ENCODE results near the gene CEP152. TPM values are rescaled to one million over a fixed set of nuclear protein-coding genes. Genes with fewer than 3 reads are reported as not detected.

Gene CEP152
- total and polyA plus RNA-seq, 2 experiments from 2014 or later = 14.6 to 30.5 TPM

DNA sequence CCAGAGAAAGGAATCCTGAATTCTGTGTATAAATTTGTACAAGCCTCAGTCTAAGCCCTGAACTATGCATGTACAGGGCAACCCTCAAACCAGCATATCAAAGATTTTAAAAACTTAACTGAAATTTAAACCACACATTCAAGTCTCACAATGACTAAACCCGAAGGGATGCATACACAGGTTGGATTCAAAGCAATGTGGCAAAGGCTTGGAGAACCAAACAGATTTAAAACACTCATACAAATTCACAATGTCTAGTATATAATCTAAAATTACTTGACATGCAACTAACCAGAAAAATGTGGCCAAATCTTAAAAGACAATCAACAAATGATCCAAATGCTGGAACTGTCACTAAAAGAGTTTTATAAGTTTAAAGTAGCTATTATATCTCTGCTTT, 36.4 kb downstream of the CEP152 start:
- no peak for ATAC-seq
- Histone ChIP-seq H3K4me1 (ENCODE audit: insufficient read depth) (no peaks in the 10 kb centered on the region), H3F3A (replicated peaks; ENCODE audit: low read depth) (no peaks in the 10 kb centered on the region), H3K27me3 (ENCODE audit: insufficient read depth) (no peaks in the 10 kb centered on the region), H3K36me3 (ENCODE audit: insufficient read depth) (0 out of 2 replicates have a peak, but pooled peaks cover under 1% of the 10 kb centered on the region), H3K4me3 (no peak overlapping the region), H2AFZ (no peak overlapping the region), H3K79me2 (replicated peaks; ENCODE audit: insufficient read depth) (no peaks in the 10 kb centered on the region), H3K4me2 (no peak overlapping the region), H3K9me2 (ENCODE audit: insufficient read depth) (no peaks in the 10 kb centered on the region), H3K27ac (ENCODE audit: low read depth) (no peak overlapping the region), H4K20me1 (replicated peaks; ENCODE audit: insufficient read depth) (no peaks in the 10 kb centered on the region)
- Mint-ChIP-seq H3K4me1 (peaks cover 7% of the 10 kb centered on the region; the same call in 2 of the 3 replicates), H3K27ac (no peak overlapping the region), H3K9me3 (no peaks in the 10 kb centered on the region), H3K27me3 (ENCODE audit: insufficient read depth, low read depth, poor library complexity) (no peaks in the 10 kb centered on the region), H3K36me3 (ENCODE audit: low read depth) (no peaks in the 10 kb centered on the region), H3K4me3 (no peak overlapping the region)
- TF ChIP-seq ZNF331 (CRISPR knock-in tag; IDR thresholded peaks at IDR 0.05; ENCODE audit: low read depth) = no peak
- no peak for TF ChIP-seq NANOG (IDR thresholded peaks at IDR 0.05; ENCODE audit: borderline replicate concordance)
- TF ChIP-seq, protein P1, sequence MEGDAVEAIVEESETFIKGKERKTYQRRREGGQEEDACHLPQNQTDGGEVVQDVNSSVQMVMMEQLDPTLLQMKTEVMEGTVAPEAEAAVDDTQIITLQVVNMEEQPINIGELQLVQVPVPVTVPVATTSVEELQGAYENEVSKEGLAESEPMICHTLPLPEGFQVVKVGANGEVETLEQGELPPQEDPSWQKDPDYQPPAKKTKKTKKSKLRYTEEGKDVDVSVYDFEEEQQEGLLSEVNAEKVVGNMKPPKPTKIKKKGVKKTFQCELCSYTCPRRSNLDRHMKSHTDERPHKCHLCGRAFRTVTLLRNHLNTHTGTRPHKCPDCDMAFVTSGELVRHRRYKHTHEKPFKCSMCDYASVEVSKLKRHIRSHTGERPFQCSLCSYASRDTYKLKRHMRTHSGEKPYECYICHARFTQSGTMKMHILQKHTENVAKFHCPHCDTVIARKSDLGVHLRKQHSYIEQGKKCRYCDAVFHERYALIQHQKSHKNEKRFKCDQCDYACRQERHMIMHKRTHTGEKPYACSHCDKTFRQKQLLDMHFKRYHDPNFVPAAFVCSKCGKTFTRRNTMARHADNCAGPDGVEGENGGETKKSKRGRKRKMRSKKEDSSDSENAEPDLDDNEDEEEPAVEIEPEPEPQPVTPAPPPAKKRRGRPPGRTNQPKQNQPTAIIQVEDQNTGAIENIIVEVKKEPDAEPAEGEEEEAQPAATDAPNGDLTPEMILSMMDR (conservative IDR thresholded peaks at IDR 0.05; ENCODE audit: low read depth in 2 of 2) = no peak
- no peak for TF ChIP-seq ZNF114 (CRISPR knock-in tag; IDR thresholded peaks at IDR 0.05)
- no peak for TF ChIP-seq EZH2 (IDR thresholded peaks at IDR 0.05; ENCODE audit: low read depth, unreplicated experiment)
- TF ChIP-seq STAT1 (IDR thresholded peaks at IDR 0.05; ENCODE audit: unreplicated experiment) = no peak
- TF ChIP-seq, protein P2, sequence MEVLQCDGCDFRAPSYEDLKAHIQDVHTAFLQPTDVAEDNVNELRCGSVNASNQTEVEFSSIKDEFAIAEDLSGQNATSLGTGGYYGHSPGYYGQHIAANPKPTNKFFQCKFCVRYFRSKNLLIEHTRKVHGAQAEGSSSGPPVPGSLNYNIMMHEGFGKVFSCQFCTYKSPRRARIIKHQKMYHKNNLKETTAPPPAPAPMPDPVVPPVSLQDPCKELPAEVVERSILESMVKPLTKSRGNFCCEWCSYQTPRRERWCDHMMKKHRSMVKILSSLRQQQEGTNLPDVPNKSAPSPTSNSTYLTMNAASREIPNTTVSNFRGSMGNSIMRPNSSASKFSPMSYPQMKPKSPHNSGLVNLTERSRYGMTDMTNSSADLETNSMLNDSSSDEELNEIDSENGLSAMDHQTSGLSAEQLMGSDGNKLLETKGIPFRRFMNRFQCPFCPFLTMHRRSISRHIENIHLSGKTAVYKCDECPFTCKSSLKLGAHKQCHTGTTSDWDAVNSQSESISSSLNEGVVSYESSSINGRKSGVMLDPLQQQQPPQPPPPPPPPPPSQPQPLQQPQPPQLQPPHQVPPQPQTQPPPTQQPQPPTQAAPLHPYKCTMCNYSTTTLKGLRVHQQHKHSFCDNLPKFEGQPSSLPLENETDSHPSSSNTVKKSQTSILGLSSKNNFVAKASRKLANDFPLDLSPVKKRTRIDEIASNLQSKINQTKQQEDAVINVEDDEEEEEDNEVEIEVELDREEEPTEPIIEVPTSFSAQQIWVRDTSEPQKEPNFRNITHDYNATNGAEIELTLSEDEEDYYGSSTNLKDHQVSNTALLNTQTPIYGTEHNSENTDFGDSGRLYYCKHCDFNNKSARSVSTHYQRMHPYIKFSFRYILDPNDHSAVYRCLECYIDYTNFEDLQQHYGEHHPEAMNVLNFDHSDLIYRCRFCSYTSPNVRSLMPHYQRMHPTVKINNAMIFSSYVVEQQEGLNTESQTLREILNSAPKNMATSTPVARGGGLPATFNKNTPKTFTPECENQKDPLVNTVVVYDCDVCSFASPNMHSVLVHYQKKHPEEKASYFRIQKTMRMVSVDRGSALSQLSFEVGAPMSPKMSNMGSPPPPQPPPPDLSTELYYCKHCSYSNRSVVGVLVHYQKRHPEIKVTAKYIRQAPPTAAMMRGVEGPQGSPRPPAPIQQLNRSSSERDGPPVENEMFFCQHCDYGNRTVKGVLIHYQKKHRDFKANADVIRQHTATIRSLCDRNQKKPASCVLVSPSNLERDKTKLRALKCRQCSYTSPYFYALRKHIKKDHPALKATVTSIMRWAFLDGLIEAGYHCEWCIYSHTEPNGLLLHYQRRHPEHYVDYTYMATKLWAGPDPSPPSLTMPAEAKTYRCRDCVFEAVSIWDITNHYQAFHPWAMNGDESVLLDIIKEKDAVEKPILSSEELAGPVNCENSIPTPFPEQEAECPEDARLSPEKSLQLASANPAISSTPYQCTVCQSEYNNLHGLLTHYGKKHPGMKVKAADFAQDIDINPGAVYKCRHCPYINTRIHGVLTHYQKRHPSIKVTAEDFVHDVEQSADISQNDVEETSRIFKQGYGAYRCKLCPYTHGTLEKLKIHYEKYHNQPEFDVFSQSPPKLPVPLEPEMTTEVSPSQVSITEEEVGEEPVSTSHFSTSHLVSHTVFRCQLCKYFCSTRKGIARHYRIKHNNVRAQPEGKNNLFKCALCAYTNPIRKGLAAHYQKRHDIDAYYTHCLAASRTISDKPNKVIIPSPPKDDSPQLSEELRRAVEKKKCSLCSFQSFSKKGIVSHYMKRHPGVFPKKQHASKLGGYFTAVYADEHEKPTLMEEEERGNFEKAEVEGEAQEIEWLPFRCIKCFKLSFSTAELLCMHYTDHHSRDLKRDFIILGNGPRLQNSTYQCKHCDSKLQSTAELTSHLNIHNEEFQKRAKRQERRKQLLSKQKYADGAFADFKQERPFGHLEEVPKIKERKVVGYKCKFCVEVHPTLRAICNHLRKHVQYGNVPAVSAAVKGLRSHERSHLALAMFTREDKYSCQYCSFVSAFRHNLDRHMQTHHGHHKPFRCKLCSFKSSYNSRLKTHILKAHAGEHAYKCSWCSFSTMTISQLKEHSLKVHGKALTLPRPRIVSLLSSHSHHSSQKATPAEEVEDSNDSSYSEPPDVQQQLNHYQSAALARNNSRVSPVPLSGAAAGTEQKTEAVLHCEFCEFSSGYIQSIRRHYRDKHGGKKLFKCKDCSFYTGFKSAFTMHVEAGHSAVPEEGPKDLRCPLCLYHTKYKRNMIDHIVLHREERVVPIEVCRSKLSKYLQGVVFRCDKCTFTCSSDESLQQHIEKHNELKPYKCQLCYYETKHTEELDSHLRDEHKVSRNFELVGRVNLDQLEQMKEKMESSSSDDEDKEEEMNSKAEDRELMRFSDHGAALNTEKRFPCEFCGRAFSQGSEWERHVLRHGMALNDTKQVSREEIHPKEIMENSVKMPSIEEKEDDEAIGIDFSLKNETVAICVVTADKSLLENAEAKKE (CRISPR knock-in tag; IDR thresholded peaks at IDR 0.05) = no peak
- no peak for DNase-seq (ENCODE audit: low spot score)

All from GM23338 (cell line).